GM21390 (cell line): ENCODE measurements around the gene PLEKHO2.

ENCODE experiments used
- ATAC-seq: cut with Tn5 transposase; IDR thresholded peaks from one replicate; pipeline ENCODE4 v1.9.1; 2021; ENCODE audit not compliant: unreplicated experiment

PLEKHO2 gene

DNA sequence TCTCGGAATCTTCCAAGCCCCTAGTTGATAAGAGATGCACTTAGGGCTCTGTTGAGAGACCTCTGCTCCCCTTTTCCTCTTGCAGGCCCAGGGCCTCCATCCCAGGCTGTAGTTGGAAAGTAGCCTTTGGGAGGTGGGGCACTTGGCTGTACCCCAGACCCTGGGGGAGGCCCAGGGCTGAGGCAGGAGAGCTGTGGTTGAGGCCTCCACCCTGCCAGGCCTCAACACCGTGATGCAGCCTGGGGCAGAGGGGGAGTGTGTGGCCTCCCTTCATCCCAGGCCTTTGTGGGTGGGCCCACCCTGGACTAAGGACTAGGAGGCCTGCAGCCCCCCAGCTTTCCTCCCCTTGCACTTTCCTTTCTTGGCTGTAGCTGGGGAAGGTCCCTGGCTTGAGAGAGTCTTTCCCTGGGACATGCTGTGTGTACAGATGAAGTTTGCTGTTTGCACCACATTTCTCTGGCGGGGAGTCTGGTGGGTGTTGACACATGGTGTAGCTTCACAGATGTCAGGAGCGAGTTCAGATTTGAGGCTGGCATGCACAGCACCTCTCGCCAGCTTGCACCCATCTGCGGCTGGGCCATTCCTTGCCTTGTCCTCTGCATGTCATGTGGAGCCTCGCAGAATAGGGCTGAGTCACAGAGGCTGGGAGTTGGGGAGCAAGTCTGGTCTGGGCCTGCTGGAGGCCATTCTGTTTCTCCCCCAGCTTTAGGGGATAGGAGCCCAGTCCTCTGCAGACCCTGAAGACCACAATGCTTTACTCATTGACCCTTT is 13.7 kb downstream of the PLEKHO2 start:
- no peak for ATAC-seq

DNA sequence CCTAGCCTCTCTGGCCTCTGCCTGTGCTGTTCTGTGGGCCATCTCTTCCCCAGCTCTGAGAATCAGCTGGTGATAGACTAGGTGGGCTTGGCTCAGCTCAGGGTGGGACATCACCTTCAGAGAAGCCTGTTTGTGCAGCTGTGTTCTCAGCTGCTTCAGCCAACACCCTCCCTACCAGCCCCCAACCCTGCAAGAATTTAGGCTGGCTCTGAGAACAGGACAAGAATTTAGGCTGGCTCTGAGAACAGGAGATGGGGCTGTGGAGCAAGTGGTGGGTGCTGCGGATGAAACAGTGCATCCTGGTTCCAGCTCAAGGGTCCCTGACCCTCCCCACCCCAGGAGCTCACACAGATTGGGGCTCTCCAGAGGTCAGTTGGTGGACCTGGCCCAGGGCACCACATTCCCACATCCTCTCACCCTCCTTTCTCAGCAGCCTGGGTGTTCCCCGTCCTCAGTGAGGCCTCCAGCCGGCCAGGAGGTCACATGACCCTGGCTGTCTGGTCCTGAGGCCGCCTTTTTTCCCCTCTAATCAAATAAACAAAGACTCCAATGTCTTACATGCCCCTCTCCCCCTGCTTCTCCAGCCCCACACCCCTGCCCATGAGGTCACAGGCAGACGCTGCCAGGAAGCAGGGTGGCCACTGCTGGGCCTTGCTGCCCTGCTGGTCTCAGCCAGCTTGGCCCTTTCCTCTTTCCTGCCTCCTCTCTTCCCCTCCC is 14.9 kb downstream of the PLEKHO2 start:
- ATAC-seq = no peak

DNA sequence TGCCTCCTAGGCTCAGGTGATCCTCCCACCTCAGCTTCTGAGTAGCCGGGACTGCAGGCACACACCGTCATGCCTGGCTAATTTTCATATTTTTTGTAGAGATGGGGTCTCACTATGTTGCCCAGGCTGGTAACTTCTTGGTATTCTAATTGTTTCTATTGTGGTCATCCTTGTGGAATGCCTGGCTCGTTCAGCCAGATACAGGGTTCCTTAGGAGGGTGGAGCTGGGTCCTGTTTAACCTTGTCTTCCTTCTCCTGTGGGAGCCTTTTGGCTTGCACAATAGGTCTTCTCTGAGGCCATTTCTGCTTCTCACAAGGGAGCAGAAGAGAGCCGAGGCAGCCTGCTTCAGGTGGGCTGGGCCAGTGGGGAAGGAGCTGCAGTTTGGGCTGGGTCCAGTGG is 15.7 kb downstream of the PLEKHO2 start:
- ATAC-seq = no peak

DNA sequence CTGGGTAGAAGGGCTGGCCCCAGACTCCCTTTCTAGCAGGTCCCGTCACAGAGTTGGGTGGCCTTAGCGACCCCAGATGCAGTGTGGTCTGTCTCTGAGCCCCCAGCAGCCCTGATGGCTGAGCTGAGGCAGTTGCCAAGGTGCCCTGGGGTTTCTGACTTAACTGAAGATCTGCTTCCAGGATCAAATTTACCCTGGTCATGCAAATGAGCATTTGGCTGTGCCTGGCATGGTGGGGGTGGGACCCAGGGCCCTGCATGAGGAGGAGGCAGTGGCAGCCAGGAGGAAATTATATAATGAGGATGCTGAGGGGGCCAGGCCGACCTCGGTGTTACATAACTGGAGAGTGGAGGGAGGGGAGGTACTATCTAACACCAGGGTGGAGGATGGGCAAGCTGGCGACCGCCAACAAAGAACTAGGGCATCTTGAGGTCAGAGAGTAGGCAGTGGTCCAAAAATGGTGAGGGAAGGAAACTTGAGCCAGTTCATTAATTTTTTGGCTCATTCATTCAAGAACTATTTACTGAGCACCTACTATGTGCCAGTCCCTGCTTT is 16.4 kb downstream of the PLEKHO2 start:
- ATAC-seq = no peak

DNA sequence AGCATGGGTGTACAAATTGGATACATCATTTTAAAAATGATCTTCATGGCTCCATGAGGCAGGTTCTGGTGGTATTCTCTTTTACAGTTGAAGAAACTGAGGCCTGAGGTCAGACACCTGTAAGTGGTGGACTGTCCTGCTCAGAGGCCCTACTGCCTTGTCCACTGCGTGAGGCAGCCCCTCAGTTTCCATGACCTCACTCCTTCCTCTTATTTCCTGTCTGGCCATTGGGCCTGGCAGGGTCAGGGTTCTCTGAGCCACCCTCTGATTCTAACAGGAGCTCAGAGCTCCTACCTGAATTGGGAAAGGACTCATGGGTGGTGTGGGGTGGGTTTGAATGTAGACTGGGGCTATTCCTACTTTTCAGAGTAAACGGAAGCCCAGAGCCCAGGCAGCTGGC is 17.5 kb downstream of the PLEKHO2 start:
- ATAC-seq = no peak

DNA sequence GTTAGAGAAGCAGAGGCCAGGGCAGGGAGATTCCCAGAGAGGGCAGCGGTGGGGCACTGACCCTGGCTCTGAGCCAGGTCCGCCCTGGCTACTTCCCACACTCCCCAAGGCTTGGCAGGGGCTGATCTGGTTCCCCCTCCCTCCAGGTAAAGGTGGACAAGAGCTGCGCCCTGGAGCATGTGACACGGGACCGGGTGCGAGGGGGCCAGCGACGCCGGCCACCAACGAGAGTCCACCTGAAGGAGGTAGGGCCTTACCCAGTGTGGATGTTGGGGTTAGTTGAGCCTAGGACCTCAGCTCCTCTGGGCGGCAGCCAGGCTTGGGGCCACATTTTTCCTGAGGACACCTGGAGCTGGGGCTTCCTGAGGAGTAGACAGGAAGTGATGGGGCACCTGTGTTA is 19.6 kb downstream of the PLEKHO2 start:
- no peak for ATAC-seq

DNA sequence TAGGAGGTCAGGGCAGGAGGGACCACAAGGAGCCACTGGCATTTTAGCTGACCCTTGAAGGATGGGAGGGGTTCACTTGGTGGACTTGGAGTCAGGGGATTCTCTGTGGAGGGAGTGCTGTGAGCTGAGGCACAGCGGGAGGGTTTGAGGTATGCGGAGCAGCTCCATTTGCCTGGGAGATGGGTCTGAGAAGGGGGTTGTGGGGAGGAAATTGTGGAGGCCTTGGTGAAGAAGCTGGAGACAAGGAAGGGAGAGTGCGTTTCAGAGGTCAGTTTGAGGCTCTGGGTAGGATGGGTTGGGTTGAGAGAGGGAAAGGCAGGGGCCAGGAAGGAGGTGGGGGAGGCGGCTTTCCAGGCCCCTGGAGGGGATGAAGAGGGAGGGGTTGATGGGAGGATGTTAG is 20.2 kb downstream of the PLEKHO2 start:
- ATAC-seq = no peak

DNA sequence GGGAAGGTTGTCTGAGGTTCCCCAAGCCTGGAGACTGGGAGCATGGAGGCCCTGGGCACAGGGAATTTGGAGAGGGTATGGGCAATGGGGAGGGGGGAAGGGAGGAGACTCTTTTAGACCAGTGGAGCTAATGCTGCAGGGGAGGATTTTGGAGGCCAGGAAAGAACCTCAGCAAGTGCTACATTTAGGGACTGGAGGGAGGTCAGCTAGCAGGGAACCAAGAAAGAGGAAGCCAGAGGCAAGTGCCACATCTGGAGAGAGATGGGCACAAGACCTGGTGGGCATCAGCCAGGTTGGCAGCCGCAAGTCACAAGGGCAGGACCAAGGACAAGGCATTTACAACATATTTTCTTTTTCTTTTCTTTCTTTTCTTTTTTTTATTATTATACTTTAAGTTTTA is 20.7 kb downstream of the PLEKHO2 start:
- ATAC-seq = no peak

DNA sequence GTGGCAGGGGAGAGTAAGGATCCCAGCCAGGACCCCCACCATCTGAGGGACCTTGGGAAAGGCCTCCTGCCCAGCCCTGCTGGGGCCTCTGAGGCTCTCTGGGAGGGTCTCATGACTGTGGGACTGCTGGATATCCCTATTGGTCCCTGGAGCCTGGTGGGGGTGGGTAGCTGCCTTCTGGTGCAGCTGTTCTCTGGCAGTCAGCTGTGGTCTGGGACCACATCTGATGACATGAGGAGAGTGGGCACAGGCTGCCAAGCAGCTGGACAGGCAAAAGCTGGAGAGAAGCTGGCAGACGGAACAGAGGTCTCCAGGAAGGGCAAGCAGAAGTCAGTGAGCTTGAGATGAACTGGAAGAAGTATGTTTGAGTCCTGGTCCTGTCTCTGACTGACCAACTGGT is 22.4 kb downstream of the PLEKHO2 start:
- ATAC-seq = no peak

DNA sequence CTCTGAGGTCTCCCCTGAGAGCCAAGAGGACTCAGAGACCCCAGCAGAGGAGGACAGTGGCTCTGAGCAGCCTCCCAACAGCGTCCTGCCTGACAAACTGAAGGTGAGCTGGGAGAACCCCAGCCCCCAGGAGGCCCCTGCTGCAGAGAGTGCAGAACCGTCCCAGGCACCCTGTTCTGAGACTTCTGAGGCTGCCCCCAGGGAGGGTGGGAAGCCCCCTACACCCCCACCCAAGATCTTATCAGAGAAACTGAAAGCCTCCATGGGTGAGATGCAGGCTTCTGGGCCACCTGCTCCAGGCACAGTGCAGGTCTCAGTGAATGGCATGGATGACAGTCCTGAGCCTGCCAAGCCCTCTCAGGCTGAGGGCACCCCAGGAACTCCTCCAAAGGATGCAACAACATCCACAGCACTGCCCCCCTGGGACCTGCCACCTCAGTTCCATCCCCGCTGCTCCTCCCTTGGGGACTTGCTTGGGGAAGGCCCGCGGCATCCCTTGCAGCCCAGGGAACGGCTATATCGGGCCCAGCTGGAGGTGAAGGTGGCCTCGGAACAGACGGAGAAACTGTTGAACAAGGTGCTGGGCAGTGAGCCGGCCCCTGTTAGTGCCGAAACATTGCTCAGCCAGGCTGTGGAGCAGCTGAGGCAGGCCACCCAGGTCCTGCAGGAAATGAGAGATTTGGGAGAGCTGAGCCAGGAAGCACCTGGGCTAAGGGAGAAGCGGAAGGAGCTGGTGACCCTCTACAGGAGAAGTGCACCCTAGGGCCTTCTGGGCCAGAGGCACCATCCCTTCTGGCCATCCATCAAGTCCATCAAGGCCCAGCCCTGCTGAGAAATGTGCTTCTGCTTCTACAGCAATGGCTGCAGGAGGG is 23.6 kb downstream of the PLEKHO2 start:
- ATAC-seq = no peak

DNA sequence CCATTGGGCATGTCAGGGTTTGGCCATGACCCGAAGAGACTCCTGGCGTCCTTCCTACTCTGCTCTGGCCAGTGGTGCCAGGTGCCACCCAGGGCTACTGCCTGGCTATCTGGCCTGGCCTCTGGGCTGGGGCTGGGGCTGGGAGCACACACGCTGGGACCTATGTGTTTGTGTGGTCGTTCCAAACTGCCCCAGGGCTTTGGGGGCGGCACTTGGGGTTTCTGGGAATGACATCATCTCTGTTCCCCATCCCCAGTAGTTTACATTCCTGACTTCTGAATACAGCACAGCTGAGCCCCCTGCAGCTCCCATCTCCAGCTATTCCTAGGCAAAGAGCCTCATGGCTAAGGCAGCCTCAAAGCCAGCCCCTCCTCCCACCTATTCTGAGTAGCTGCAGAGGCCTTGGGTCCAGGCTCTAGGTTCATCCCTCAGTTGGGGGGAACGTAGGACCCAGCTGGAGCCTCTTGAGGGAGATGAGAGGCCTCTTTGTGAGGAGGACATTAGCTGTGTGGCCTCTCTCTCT is 24.3 kb downstream of the PLEKHO2 start:
- ATAC-seq = no peak

DNA sequence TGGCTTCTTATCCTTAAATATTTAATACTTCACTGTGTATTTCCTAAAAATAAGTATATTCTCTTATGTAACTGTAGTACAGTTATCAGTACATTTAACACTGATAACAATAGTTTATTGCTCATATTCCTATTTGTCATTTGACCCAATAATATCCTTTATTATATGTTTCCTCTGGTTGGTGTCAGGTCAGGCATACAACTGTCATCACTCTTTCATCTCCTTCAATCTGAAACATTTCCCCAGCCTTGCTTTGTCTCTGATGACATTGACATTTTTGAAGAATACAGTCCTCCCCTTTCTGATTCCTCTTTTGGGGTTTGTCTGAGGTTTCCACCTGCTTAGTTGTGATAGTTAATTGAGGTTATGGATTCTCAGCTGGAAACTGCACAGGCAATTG is 27.8 kb downstream of the PLEKHO2 start:
- ATAC-seq = no peak

DNA sequence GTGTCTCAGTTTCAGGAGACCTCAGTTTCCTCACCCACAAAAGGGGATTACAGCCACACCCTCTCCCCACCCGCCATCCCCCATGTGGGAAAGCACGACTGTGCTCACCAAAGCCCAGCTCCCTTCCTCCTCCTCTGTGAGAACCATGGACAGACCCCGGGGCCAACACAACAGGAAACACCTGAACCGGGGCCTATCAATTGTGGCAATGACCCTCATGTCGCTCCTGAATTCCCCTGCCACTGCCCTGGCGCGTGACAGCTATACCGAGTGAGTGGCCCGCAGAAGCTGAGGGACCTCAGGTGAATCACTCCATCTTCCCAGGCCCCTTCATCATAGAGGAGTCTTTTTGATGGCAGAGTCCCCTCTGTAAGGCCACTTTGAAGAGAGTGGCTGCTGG is 28.6 kb downstream of the PLEKHO2 start:
- ATAC-seq = no peak

DNA sequence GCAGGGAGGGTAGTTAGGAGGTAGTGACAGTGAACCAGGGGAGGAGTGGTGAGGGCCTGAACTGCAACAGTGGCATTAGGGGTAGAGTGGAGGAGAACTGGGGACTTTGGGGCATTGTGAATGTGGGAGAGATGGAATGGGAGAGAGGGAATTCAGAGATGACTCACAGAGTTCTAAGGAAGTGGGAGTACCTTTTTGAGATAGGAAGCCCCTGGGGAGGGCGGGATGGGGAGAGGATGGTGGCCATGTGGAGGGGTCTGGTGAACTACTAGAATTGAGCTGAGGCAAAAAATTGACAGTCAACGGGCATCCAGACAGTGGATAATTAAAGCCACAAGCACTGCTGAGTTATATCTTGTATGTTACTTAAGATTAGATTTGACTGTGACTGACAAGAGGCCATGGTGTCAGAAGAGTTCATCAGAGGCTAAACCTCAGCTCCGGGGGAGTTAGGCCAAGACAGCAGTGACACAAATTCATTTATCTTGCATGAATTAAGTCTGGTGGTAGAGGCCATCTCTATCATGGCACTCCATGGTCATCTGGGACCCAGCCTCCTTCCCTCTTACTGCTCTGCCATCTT is 34.0 kb downstream of the PLEKHO2 start:
- no peak for ATAC-seq

DNA sequence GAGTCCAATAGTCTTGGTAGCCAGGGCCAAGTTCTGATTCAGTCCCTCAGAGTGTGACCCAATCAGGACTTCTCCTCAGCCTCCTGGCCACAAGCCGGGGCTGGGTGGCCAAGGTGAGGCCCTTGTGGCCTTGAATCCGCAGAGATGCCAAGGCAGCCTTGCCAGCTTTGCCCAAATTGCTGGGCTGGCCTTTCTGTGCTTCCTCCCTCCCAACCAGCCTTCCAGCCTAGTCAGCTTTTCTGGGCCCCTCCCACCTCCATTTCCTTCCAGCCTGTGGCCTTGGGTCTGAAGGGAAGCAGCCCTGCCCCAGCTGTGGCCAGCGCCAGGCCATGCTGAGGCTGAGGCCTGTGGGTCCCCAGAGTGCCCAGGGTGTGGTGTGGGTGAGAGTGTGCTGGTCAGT is 35.7 kb downstream of the PLEKHO2 start:
- no peak for ATAC-seq

DNA sequence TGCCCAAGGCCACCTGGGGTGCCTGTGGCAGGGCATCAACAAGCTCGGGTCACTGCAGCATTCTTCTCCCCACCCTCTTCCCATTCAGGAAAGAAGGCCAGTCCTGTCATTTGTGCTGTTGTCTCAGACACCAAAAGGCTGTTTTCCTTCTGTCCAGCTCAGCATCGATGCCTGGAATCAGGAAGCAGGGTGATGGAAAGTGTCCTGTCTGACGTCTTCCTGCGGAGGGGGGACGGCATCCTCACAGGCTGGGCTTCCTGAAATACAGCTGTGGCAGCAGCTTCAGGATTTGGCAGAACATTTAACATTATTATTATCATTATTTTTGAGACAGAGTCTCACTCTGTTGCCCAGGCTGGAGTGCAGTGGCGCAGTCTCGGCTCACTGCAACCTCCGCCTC is 37.0 kb downstream of the PLEKHO2 start:
- ATAC-seq = no peak

DNA sequence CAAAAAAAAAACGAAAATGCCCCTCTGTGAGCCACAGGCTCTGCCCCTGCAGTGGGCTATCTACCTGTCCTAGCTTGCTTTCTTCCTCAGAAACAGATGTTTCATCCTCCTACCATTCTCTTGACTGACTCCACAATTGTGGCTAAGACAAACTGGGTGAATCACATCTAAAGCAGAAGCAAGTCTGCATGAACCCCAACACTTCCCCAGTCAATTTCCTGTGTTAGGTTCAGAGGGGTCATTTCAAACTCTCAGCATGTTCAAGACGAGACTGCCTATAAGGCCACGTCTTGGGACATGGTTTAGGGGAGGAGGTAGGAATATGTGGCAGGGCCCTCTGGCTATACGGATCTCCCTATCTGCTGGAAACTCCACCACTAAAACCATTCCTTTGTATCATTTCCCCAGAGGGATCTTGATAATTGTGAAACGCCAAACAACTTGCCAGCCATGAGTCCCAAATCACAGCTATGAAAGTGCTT is 41.4 kb downstream of the PLEKHO2 start:
- ATAC-seq = peak; percentile 49

DNA sequence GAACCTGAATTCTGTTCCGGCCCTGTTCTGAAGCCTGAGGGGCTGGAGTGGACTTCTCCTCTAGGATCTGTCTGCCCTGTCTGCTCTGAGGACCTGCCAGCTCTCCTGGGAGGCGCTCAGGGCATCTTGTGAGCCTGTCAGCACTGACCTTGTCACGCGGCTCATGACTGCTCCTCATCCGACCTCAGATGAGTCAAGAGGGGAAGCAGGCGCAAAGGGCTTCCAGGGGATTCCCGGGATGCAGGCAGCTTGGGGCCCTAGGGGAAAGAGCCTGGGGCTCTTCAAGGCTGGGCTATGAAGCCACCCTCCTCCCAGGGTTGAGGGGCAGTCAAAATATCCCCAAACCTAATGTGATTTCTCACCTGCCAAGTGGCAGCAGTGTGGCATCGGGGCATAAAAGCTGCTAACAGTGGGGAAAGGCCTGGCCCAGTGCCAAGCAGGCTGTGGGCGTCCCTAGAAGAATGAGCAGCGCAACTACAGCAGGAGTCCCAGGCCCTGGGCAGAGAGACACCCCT is 42.3 kb downstream of the PLEKHO2 start:
- ATAC-seq = peak; percentile 64

DNA sequence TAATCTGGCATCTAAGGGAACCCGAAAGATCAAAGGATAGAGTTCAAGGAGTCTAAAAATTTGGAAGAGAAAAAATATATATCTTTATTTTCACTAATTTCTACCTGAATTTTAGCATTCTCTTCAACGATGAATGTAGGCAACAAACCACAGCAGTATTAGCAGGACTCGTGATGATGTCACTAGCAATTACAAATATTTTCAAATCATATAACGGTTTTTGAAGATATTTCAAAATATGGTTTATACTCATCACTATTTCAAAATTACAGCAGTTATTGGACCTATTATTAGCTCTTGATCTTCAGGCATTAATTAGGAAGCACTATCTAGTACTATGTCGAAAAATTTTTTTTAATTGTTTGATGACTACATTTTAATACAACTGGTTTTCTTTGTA is 43.0 kb downstream of the PLEKHO2 start:
- ATAC-seq = no peak

DNA sequence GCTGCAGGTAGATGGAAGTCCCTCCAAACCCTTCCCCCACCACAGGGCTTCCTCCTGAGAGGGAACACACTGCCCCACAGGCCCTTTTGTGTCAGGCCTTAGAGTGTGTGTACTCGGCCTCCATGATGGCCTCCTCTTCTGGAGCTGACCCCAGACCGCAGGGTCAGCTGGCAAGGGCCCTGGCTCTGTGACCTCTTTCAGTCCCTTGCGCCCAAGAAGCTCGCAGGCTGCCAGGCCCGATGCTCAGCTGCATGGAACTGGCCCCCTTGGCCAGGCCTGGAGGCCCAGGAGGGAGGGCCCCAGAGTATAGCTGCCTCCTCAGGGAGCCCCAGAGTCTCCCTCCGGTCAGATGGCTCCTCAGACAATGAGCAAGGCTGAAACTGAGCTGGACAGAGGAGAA is 46.6 kb downstream of the PLEKHO2 start:
- ATAC-seq = no peak
